ENCODE data around the gene NINJ2. TPM values are rescaled to one million over a fixed set of nuclear protein-coding genes. Genes with fewer than 3 reads are reported as not detected.

NINJ2 gene
- total RNA-seq, 2 experiments from 2014 or later = 1.1 to 3.4 TPM

GRCh38 chr12:615620-616019 is 47.6 kb downstream of the NINJ2 start:
- intact Hi-C loops (cut with DNase I, micrococcal nuclease) = no loop called here
- Histone ChIP-seq H3K27ac (ENCODE audit: low read depth in 1 of 2, low read length in 2 of 2) (no peak overlapping the region), H3K4me1 (ENCODE audit: insufficient read depth, low read length) (peaks cover 31% of the 10 kb centered on the region), H3K4me3 (ENCODE audit: low read length) (no peak overlapping the region), H3K27me3 (ENCODE audit: control insufficient read depth in 1 of 2, insufficient read depth in 2 of 2, low read length in 2 of 2) (no peaks in the 10 kb centered on the region), H3K9me3 (ENCODE audit: control insufficient read depth in 1 of 2, insufficient read depth in 1 of 2, low read length in 2 of 2) (no peaks in the 10 kb centered on the region), H3K36me3 (ENCODE audit: insufficient read depth, low read length) (no peaks in the 10 kb centered on the region)
- Mint-ChIP-seq H3K27ac (no peak overlapping the region), H3K4me1 (ENCODE audit: low read depth) (peaks cover 41% of the 10 kb centered on the region), H3K36me3 (ENCODE audit: low read depth) (no peaks in the 10 kb centered on the region), H3K4me3 (no peak overlapping the region), H3K27me3 (no peaks in the 10 kb centered on the region), H3K9me3 (no peaks in the 10 kb centered on the region)
- no peak for ATAC-seq (ENCODE audit: poor library complexity)
- POLR2A ChIA-PET = interaction anchor here (1.3 to 1.7 kb wide), 2 partner anchors 15 to 30 kb away, joined by 5 to 6 read pairs; no protein-coding TSS in a partner anchor
- no peak for DNase-seq
- TF ChIP-seq CTCF (IDR thresholded peaks at IDR 0.05) = no peak
- CTCF ChIA-PET = interaction anchor here (2.4 kb wide), 1 partner anchor 199 kb away, joined by 10 read pairs; no protein-coding TSS in a partner anchor

GRCh38 chr12:614411-614970 is 48.8 kb downstream of the NINJ2 start:
- DNase-seq = peak in 12 of 14 experiments; percentile 10 to 66 (median 24)
- Histone ChIP-seq H3K36me3 (ENCODE audit: insufficient read depth, low read length) (no peaks in the 10 kb centered on the region), H3K4me3 (ENCODE audit: low read length) (no peak overlapping the region), H3K4me1 (ENCODE audit: insufficient read depth, low read length) (peaks cover 36% of the 10 kb centered on the region), H3K27ac (ENCODE audit: low read depth in 1 of 2, low read length in 2 of 2) (no peak overlapping the region), H3K9me3 (ENCODE audit: control insufficient read depth in 1 of 2, insufficient read depth in 1 of 2, low read length in 2 of 2) (no peaks in the 10 kb centered on the region), H3K27me3 (ENCODE audit: control insufficient read depth in 1 of 2, insufficient read depth in 2 of 2, low read length in 2 of 2) (no peaks in the 10 kb centered on the region)
- Mint-ChIP-seq H3K9me3 (no peaks in the 10 kb centered on the region), H3K27ac (no peak overlapping the region), H3K27me3 (no peaks in the 10 kb centered on the region), H3K4me1 (ENCODE audit: low read depth) (peaks cover 44% of the 10 kb centered on the region), H3K36me3 (ENCODE audit: low read depth) (no peaks in the 10 kb centered on the region), H3K4me3 (no peak overlapping the region)
- intact Hi-C loops (cut with DNase I, micrococcal nuclease) = loop anchor here (1.0 kb wide), 1 partner anchor 200 kb away; no protein-coding TSS in a partner anchor
- peak; percentile 58 for ATAC-seq (ENCODE audit: poor library complexity)
- CTCF ChIA-PET = interaction anchor here (0.6 to 2.4 kb wide), 5 partner anchors 39 to 200 kb away, joined by 3 to 10 read pairs (median 5); no protein-coding TSS in a partner anchor
- TF ChIP-seq CTCF (IDR thresholded peaks at IDR 0.05) = peak; percentile 60
- POLR2A ChIA-PET = interaction anchor here (0.6 to 1.5 kb wide), 8 partner anchors 16 to 137 kb away, joined by 3 to 11 read pairs (median 4); partner anchors contain the start of genes NINJ2 and WNK1

- TF ChIP-seq CTCF (IDR thresholded peaks at IDR 0.05) = no peak
- H3K4me3 ChIP-seq (ENCODE audit: low read length) = no peak overlapping the region
- peaks cover 31% of the 10 kb centered on the region for H3K4me1 ChIP-seq (ENCODE audit: insufficient read depth, low read length)
- H3K27me3 Mint-ChIP-seq = no peaks in the 10 kb centered on the region
- DNase-seq (no peak), ATAC-seq (ENCODE audit: poor library complexity) (no peak)
- intact Hi-C loops (cut with DNase I, micrococcal nuclease) = loop anchor here (1.0 kb wide), 1 partner anchor 200 kb away; no protein-coding TSS in a partner anchor
- no peak overlapping the region for H3K27ac Mint-ChIP-seq
- H3K27me3 ChIP-seq (ENCODE audit: control insufficient read depth in 1 of 2, insufficient read depth in 2 of 2, low read length in 2 of 2) = no peaks in the 10 kb centered on the region
- peaks cover 39% of the 10 kb centered on the region for H3K4me1 Mint-ChIP-seq (ENCODE audit: low read depth)
- no peaks in the 10 kb centered on the region for H3K9me3 ChIP-seq (ENCODE audit: control insufficient read depth in 1 of 2, insufficient read depth in 1 of 2, low read length in 2 of 2)
- H3K36me3 ChIP-seq (ENCODE audit: insufficient read depth, low read length) = no peaks in the 10 kb centered on the region
- no peak overlapping the region for H3K27ac ChIP-seq (ENCODE audit: low read depth in 1 of 2, low read length in 2 of 2)
- POLR2A ChIA-PET = interaction anchor here (0.6 to 1.5 kb wide), 6 partner anchors 17 to 138 kb away, joined by 3 to 11 read pairs (median 4); partner anchors contain the start of genes NINJ2 and WNK1
- CTCF ChIA-PET = interaction anchor here (0.6 to 2.4 kb wide), 5 partner anchors 38 to 200 kb away, joined by 3 to 10 read pairs (median 5); no protein-coding TSS in a partner anchor
- no peaks in the 10 kb centered on the region for H3K36me3 Mint-ChIP-seq (ENCODE audit: low read depth)
- no peak overlapping the region for H3K4me3 Mint-ChIP-seq
- H3K9me3 Mint-ChIP-seq = no peaks in the 10 kb centered on the region
Measured at GRCh38 chr12:613996-614395, 49.2 kb downstream of the NINJ2 start.

All from CD4-positive, alpha-beta T cell (primary cell).